Caco-2 (cell line): ENCODE data around the gene SLC15A1. TPM values are rescaled to one million over a fixed set of nuclear protein-coding genes. Genes with fewer than 3 reads are reported as not detected.

ENCODE experiments used
- BruUV-seq: library from RNA; stranded (reverse); fragments of 400-500 nt; replicated peaks from 2 replicates; lab custom pipeline; 2021; lab: Mats Ljungman, UMichigan
- CTCF ChIA-PET: fragments of 300-600 bp; sonication (Branson Sonifier 250); formaldehyde crosslinking; loops from one replicate; lab custom pipeline; 2022; ENCODE audit warnings: antibody characterized with exemption; lab: Charles Lee
- POLR2A ChIA-PET: fragments of 300-600 bp; sonication (Branson Sonifier 250); formaldehyde crosslinking; loops from one replicate; lab custom pipeline; 2022; ENCODE audit warnings: antibody characterized with exemption; lab: Charles Lee
- DNase-seq, 2 experiments: peaks; one replicate each; pipeline versions ENCODE4 v3.0.0 to v3.0.0-alpha.2; 2020 to 2022
- H3K27me3 ChIP-seq: replicated peaks from 2 replicates; pipeline ENCODE4 v1.6.0; 2011; ENCODE audit warnings: low read length; ENCODE audit not compliant: control insufficient read depth, insufficient read depth
- H3K36me3 ChIP-seq: 2 replicates; pipeline ENCODE4 v1.5.1; 2011; ENCODE audit warnings: low read length; ENCODE audit not compliant: control insufficient read depth, insufficient read depth
- H3K4me1 ChIP-seq: fragments of 250-450 bp; sonication (Bioruptor Pico); 2 replicates; pipeline ENCODE4 v1.5.1; 2020; ENCODE audit warnings: mild to moderate bottlenecking
- H3K4me3 ChIP-seq: 2 replicates; pipeline ENCODE4 v1.5.1; 2011; ENCODE audit warnings: low read depth, mild to moderate bottlenecking, control low read depth, low read length
- H3K9me3 ChIP-seq: fragments of 250-450 bp; sonication (Bioruptor Pico); 2 replicates; pipeline ENCODE4 v1.5.1; 2020; ENCODE audit warnings: mild to moderate bottlenecking, moderate library complexity
- H3K27ac Mint-ChIP-seq: one replicate; pipeline ENCODE4 v1.8.0; 2022; ENCODE audit warnings: mixed read lengths; ENCODE audit not compliant: unreplicated experiment
- H3K27me3 Mint-ChIP-seq: one replicate; pipeline ENCODE4 v1.8.0; 2022; ENCODE audit warnings: mixed read lengths; ENCODE audit not compliant: insufficient read depth, unreplicated experiment
- H3K36me3 Mint-ChIP-seq: one replicate; pipeline ENCODE4 v1.8.0; 2022; ENCODE audit warnings: mild to moderate bottlenecking, mixed read lengths; ENCODE audit not compliant: insufficient read depth, unreplicated experiment
- H3K4me1 Mint-ChIP-seq: one replicate; pipeline ENCODE4 v1.8.0; 2022; ENCODE audit warnings: low read depth, mixed read lengths; ENCODE audit not compliant: unreplicated experiment
- H3K4me3 Mint-ChIP-seq: one replicate; pipeline ENCODE4 v1.8.0; 2022; ENCODE audit warnings: mild to moderate bottlenecking, moderate library complexity, mixed read lengths; ENCODE audit not compliant: unreplicated experiment
- H3K9me3 Mint-ChIP-seq: one replicate; pipeline ENCODE4 v1.8.0; 2022; ENCODE audit warnings: mixed read lengths; ENCODE audit not compliant: unreplicated experiment
- intact Hi-C: fragments of 100-400 bp; cut with micrococcal nuclease; formaldehyde crosslinking; loops from one replicate; pipeline ENCODE4 v1.10.0; 2022; ENCODE audit not compliant: unreplicated experiment
- total RNA-seq: library from RNA; stranded (reverse); gene quantifications from 2 replicates; pipeline ENCODE4 v1.2.3, GENCODE V29; 2022
- TF ChIP-seq, protein P1 (sequence below), 2 experiments: fragments of 200-600 bp in 1 of 2; IDR thresholded peaks; 1 replicate in 1 of 2; 2 replicates in 1 of 2; pipeline versions ENCODE4 v1.5.1 to v1.8.0; 2011 to 2022; ENCODE audit warnings: antibody characterized with exemption in 1 of 2, control low read depth in 1 of 2, inconsistent platforms in 1 of 2, low read depth in 1 of 2, low read length in 1 of 2, mild to moderate bottlenecking in 1 of 2, moderate library complexity in 1 of 2; ENCODE audit not compliant: insufficient read depth in 1 of 2, severe bottlenecking in 1 of 2, unreplicated experiment in 1 of 2

Gene SLC15A1
- total RNA-seq, 1 experiment from 2014 or later, result 12.3 TPM

DNA sequence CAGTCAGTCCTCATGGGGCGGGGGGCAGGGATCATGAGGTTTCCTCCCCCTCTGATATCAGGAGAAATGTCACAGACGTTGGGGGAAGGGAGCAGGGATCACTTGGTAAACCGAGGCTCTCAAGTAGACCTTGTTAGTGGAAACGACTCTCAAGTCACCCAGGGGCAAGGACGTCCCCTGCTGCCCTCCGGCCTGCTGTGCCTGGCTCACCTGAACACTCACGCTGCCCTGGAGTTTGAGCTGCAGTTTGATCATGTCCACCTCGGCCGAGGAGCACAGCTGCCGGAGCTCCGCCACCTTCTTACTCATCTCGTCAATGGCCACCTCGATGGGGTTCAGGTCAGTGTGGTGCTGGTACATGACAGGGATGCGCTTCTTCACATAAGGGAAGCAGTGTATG is 47.6 kb upstream of the SLC15A1 start:
- H3K27ac Mint-ChIP-seq, result no peak overlapping the region
- H3K27me3 Mint-ChIP-seq, result no peaks in the 10 kb centered on the region
- intact Hi-C loops, result no loop called here
- ChIA-PET CTCF (no interaction called here), POLR2A (no interaction called here)
- H3K4me3 Mint-ChIP-seq, result no peak overlapping the region
- Histone ChIP-seq H3K9me3 (no peaks in the 10 kb centered on the region), H3K36me3 (no peaks in the 10 kb centered on the region), H3K4me1 (peaks cover 15% of the 10 kb centered on the region), H3K27me3 (no peaks in the 10 kb centered on the region), H3K4me3 (no peak overlapping the region)
- no TSS peak for BruUV-seq
- H3K9me3 Mint-ChIP-seq, result no peaks in the 10 kb centered on the region
- H3K36me3 Mint-ChIP-seq, result peaks cover 81% of the 10 kb centered on the region
- TF ChIP-seq, protein P1, sequence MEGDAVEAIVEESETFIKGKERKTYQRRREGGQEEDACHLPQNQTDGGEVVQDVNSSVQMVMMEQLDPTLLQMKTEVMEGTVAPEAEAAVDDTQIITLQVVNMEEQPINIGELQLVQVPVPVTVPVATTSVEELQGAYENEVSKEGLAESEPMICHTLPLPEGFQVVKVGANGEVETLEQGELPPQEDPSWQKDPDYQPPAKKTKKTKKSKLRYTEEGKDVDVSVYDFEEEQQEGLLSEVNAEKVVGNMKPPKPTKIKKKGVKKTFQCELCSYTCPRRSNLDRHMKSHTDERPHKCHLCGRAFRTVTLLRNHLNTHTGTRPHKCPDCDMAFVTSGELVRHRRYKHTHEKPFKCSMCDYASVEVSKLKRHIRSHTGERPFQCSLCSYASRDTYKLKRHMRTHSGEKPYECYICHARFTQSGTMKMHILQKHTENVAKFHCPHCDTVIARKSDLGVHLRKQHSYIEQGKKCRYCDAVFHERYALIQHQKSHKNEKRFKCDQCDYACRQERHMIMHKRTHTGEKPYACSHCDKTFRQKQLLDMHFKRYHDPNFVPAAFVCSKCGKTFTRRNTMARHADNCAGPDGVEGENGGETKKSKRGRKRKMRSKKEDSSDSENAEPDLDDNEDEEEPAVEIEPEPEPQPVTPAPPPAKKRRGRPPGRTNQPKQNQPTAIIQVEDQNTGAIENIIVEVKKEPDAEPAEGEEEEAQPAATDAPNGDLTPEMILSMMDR (IDR thresholded peaks at IDR 0.05; ENCODE audit: insufficient read depth in 1 of 2, low read depth in 1 of 2, low read length in 1 of 2, severe bottlenecking in 1 of 2, unreplicated experiment in 1 of 2), result no peak
- H3K4me1 Mint-ChIP-seq, result peaks cover 17% of the 10 kb centered on the region
- no peak for DNase-seq

DNA sequence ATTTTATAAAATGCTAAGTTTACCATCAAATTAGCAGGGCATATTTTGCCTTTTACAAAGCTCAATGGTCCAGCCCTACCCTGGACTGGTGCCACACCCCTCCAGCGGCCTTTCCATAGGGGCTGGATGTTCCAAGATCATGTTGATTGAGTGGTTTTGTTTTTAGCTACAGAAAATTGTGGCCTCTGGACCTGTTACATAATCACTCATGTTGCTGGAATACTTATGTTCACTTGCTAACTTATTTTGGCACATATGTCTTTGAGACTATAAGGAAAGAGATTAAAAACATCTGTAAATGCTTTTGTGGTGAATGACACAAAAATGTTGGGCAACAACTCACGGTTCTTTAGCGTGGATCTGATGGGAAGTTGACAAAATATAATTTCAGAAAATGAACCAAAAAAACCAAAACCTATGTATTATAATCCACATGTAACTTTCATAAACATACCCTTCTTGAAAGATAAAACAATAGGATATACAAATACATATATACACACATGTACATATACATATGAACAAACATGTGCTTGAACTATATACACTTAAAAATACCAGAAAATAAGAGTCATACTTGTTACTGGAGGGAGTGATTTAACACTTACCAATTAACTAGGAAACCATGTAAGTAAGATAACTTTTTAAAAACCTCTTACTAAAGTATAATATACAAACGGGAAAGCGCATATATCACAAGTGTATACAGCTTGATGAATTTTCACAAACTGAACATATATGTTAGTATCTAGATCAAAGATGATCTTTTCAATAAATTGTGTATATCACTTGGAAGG is 46.6 kb upstream of the SLC15A1 start:
- intact Hi-C loops, result no loop called here
- Mint-ChIP-seq H3K9me3 (no peaks in the 10 kb centered on the region), H3K27me3 (no peaks in the 10 kb centered on the region), H3K4me3 (no peak overlapping the region), H3K36me3 (peaks cover 81% of the 10 kb centered on the region), H3K27ac (no peak overlapping the region), H3K4me1 (peaks cover 15% of the 10 kb centered on the region)
- ChIA-PET CTCF (no interaction called here), POLR2A (no interaction called here)
- TF ChIP-seq, protein P1 (IDR thresholded peaks at IDR 0.05; ENCODE audit: insufficient read depth in 1 of 2, low read depth in 1 of 2, low read length in 1 of 2, severe bottlenecking in 1 of 2, unreplicated experiment in 1 of 2), result no peak
- Histone ChIP-seq H3K4me1 (peaks cover 15% of the 10 kb centered on the region), H3K27me3 (no peaks in the 10 kb centered on the region), H3K36me3 (no peaks in the 10 kb centered on the region), H3K4me3 (no peak overlapping the region), H3K9me3 (no peaks in the 10 kb centered on the region)
- BruUV-seq, result no TSS peak
- no peak for DNase-seq

DNA sequence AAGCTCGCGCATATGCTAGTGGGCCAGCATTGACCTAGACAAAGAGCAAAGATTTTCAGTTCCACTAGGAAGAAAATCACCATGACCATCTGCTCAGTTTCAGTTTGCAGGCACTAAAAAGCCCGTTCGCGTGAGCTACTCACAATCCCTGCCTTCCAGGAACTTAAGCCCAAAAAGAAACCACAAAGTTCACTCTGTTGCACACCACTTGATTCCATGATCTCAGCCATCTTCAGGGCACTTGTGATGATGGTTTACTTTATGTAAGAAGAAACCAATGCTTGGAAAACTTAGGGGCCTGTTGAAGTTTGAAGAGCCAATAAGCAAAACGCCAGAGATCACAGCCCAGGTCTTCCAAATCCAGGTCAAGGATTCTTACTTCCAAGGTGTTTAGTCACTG is 45.0 kb upstream of the SLC15A1 start:
- Histone ChIP-seq H3K9me3 (no peaks in the 10 kb centered on the region), H3K4me1 (peaks cover 2% of the 10 kb centered on the region), H3K27me3 (no peaks in the 10 kb centered on the region), H3K36me3 (peaks cover 2% of the 10 kb centered on the region; the same call in 1 of the 2 replicates), H3K4me3 (no peak overlapping the region)
- no TSS peak for BruUV-seq
- TF ChIP-seq, protein P1 (IDR thresholded peaks at IDR 0.05; ENCODE audit: insufficient read depth in 1 of 2, low read depth in 1 of 2, low read length in 1 of 2, severe bottlenecking in 1 of 2, unreplicated experiment in 1 of 2), result no peak
- H3K36me3 Mint-ChIP-seq, result peaks cover 75% of the 10 kb centered on the region
- no peak overlapping the region for H3K4me3 Mint-ChIP-seq
- peaks cover 5% of the 10 kb centered on the region for H3K4me1 Mint-ChIP-seq
- H3K27ac Mint-ChIP-seq, result no peak overlapping the region
- no peaks in the 10 kb centered on the region for H3K27me3 Mint-ChIP-seq
- ChIA-PET CTCF (no interaction called here), POLR2A (no interaction called here)
- H3K9me3 Mint-ChIP-seq, result no peaks in the 10 kb centered on the region
- DNase-seq, result no peak
- intact Hi-C loops, result no loop called here
